ENCODE measurements around the gene KCTD11.

GRCh38 chr17:7307686-7308624, 44.0 kb upstream of the KCTD11 start:
- TF ChIP-seq CTCF (IDR thresholded peaks at IDR 0.05; ENCODE audit: low read length) (no peak), EZH2 (IDR thresholded peaks at IDR 0.05; ENCODE audit: borderline replicate concordance, low read length) (no peak)
